ENCODE results near the gene NEUROG2. TPM values are rescaled to one million over a fixed set of nuclear protein-coding genes. Genes with fewer than 3 reads are reported as not detected.

Gene NEUROG2
- polyA plus RNA-seq, 4 donors: not detected

GRCh38 chr4:112521123-112522023 is 5.4 kb upstream of the NEUROG2 start:
- DNase-seq (ENCODE audit: low read depth in 4 of 4, low spot score in 3 of 4): no peak

DNA sequence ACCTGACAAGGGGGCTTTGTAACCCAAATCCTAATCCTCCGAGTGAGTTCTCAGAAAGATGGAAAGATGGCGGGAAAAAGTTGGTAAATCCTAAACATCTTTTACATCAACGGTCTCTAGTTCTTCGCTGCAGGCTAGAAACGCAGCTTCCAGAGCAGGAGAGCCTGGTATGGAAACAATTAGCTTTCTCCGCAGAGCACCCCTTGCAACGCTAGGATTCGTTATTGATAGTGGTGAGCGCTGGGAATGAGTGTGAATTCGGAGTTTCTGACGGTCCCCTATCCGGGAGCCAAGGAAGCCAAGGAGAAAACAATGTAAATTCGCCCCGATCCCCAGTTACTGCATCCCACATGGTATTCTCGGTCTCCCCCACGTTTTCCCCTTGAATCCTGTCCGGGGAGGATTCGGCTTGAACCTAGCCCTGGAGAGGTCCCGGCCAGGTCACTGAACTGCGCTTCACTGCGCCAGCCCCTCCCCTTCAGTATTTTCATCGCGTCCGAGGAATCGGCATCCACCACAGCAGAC is 4.7 kb upstream of the NEUROG2 start:
- DNase-seq (ENCODE audit: low read depth in 4 of 4, low spot score in 3 of 4): no peak

- no peak for DNase-seq (ENCODE audit: low read depth in 4 of 4, low spot score in 3 of 4)
These were observed 4.0 kb upstream of the NEUROG2 start for GRCh38 chr4:112519689-112520597.

GRCh38 chr4:112518675-112519074 is 2.7 kb upstream of the NEUROG2 start:
- no peak for DNase-seq (ENCODE audit: low read depth in 4 of 4, low spot score in 3 of 4)

DNA sequence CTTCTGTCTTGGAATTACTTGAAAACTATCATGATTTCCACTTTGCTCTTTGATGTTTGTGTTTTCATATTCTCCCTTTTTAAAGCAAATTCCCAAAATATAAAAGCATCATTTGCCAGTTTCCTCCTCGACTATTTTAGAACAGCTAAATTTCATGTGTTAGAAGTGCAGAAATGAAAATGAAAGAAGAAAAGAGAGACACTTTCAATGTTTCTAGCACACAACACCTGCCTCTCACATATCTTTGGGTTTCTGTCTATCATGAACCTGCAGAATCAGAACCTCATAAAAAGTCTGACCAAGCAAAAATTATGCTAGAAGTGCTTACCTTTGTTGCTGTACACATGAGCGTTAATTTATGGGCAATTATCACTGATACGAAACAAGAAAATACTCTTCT is 1.9 kb upstream of the NEUROG2 start:
- no peak for DNase-seq (ENCODE audit: low read depth in 4 of 4, low spot score in 3 of 4)

GRCh38 chr4:112517067-112517634 is 1.2 kb upstream of the NEUROG2 start:
- DNase-seq (ENCODE audit: low read depth in 4 of 4, low spot score in 3 of 4): no peak

DNA sequence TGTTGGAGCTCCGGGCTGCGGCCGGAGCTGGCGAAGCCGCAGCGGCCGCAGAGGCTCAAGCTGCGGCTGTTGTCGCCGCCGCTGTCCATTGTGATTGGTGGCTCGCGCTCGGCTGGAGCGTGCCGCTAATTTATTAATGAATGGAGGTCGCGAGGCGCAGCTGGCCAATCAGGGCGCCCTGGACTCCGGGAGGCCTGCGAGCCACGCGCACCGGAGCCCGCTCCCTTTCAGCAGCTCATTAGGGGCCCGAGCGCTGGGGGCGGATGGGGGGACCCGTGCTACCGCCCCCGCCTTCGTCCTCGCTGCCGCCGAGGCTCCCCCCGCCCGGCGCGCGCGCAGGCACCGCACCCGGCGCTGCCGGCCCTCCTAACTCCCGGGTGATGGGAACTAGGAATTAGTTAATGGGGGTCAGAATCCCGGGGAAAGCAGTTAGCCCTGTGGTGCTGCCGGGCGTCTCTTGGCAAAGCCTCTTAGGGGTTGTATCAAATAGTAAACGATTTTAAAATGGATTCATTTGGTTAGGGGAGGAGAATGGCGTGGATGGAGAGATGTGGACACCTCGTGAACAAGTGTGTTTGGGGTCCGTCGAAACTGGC is 589 bp upstream of the NEUROG2 start:
- DNase-seq (ENCODE audit: low read depth in 4 of 4, low spot score in 3 of 4): no peak

GRCh38 chr4:112515198-112516065 is 548 bp downstream of the NEUROG2 start:
- DNase-seq (ENCODE audit: low read depth in 4 of 4, low spot score in 3 of 4): no peak

DNA sequence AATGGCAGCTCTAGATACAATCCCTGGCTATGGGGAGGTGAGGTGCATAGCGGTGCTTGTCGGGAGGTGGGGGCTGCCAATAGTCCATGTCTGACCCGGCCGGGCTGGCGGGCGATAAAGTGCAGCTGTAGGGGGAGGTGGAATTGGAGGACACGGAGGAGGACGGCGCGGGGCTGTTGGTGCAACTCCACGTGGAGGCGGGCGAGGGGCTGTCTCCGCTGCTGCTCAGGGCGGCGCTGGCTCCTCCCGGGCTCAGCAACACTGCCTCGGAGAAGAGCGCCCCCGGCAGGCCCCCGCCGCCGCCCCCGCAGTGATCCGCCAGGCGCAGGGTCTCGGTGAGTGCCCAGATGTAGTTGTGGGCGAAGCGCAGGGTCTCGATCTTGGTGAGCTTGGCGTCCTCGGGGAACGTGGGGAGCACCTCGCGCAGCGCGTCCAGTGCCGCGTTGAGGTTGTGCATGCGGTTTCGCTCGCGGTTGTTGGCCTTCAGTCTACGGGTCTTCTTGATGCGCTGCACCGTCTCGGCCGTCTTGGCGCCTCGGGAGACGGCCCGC is 1.3 kb downstream of the NEUROG2 start:
- no peak for DNase-seq (ENCODE audit: low read depth in 4 of 4, low spot score in 3 of 4)

DNA sequence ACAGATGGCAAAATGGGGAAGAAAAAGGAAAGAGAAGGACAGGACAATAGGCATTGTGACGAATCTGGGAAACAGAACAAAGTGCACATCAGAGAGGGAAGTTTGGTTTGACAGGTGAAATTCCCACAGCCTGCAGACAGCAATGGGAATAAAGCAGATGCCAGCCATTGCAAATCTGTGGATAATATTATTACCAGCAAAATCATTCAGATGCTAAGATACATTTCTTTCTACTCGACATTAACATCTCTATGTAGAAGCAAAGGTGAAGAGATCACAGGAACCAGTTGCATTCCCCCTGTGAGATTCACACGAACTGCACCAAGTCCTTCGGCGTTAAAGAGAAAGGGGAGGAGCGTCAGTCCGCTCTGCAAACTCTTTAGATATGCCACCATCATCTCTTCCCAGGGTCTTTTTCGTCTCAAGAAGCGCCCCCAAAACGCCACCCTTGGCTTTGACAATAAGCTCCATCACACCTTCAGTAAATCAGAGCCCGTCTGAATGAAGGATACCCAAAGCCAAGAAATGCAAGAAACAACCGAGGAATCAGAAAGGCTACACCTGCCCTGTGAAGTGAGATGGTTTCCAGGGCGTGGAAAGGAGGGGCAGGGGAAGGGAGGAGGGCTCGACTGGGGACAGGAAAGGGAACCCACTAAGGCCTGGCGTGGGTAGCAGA is 1.9 kb downstream of the NEUROG2 start:
- DNase-seq (ENCODE audit: low read depth in 4 of 4, low spot score in 3 of 4): no peak

- no peak for DNase-seq (ENCODE audit: low read depth in 4 of 4, low spot score in 3 of 4)
These were observed 4.2 kb downstream of the NEUROG2 start for GRCh38 chr4:112511803-112512118.

GRCh38 chr4:112511093-112511802 is 4.7 kb downstream of the NEUROG2 start:
- no peak for DNase-seq (ENCODE audit: low read depth in 4 of 4, low spot score in 3 of 4)

GRCh38 chr4:112510291-112511092 is 5.5 kb downstream of the NEUROG2 start:
- no peak for DNase-seq (ENCODE audit: low read depth in 4 of 4, low spot score in 3 of 4)

- no peak for DNase-seq (ENCODE audit: low read depth in 4 of 4, low spot score in 3 of 4)
These were observed 6.5 kb downstream of the NEUROG2 start for GRCh38 chr4:112509243-112510141.

DNA sequence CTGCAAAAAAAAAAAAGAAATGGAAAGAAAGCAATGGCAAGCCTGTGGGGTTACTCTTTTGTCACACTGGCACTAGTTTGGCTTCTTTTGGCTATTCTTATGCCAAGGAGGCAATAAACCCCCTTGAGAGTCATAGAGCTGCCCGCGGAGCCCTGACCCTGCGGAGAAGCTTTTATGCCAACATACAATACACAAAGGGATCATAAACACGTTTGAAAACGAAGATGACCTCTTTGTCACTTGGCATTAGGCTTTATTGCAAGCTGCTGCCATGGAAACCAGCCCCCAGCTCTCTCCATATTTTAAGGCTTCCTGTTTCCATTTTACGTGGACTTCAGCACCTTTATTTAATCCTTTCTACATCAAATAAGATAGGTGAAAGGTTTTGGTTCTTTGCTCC is 7.6 kb downstream of the NEUROG2 start:
- DNase-seq (ENCODE audit: low read depth in 4 of 4, low spot score in 3 of 4): no peak

DNA sequence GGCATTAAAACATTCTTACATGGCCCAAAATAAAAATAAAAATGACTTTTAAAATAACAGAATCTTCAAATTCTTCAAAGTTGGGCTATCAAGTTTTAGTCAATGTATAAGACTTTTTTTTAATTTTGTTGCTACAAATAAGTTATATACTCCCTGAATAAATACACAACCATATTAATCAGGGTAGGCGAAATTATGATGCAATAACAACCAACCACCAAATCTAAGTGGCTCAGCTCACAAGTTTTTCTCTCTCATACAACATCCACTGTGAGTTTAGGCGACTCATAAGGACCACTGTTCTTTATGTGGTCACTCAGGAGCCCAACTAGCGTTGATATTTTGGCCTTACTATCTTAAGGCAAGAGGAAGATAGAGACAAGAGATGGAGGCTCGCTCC is 11.2 kb downstream of the NEUROG2 start:
- no peak for DNase-seq (ENCODE audit: low read depth in 4 of 4, low spot score in 3 of 4)

Data from right renal pelvis (tissue), 4 donors.